ENCODE data around the gene OR52I1.

Gene OR52I1

GRCh38 chr11:4642043-4642442, 48.2 kb downstream of the OR52I1 start:
- no peak for TF ChIP-seq FOXP2 (optimal IDR thresholded peaks at IDR 0.05; ENCODE audit: borderline replicate concordance, extremely low read depth, extremely low read length, insufficient read depth)
- TF ChIP-seq, protein P1, sequence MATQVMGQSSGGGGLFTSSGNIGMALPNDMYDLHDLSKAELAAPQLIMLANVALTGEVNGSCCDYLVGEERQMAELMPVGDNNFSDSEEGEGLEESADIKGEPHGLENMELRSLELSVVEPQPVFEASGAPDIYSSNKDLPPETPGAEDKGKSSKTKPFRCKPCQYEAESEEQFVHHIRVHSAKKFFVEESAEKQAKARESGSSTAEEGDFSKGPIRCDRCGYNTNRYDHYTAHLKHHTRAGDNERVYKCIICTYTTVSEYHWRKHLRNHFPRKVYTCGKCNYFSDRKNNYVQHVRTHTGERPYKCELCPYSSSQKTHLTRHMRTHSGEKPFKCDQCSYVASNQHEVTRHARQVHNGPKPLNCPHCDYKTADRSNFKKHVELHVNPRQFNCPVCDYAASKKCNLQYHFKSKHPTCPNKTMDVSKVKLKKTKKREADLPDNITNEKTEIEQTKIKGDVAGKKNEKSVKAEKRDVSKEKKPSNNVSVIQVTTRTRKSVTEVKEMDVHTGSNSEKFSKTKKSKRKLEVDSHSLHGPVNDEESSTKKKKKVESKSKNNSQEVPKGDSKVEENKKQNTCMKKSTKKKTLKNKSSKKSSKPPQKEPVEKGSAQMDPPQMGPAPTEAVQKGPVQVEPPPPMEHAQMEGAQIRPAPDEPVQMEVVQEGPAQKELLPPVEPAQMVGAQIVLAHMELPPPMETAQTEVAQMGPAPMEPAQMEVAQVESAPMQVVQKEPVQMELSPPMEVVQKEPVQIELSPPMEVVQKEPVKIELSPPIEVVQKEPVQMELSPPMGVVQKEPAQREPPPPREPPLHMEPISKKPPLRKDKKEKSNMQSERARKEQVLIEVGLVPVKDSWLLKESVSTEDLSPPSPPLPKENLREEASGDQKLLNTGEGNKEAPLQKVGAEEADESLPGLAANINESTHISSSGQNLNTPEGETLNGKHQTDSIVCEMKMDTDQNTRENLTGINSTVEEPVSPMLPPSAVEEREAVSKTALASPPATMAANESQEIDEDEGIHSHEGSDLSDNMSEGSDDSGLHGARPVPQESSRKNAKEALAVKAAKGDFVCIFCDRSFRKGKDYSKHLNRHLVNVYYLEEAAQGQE (IDR thresholded peaks at IDR 0.05; ENCODE audit: insufficient read depth in 1 of 2, low read depth in 2 of 2, low read length in 2 of 2) = no peak

DNA sequence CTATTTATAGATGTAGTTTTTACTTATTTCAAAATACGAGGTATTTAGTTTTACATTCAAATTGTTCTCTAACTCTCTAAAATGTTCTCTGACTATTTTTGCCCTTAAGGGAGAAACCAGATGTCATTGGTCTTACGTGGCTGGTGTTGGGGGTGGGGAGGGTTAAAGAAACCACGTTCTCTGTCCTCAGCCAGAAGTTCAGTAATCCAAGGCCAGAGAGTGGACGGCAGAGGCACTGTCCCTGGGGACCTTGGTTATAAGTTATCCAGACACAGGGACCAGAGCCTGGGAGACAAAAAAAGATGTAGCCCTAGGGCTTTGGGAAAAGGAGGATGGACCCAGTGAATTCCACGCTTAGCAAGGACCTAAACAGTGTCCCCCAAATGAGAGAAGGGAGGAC, 49.2 kb downstream of the OR52I1 start:
- TF ChIP-seq SIN3A (IDR thresholded peaks at IDR 0.05; ENCODE audit: borderline replicate concordance, insufficient read depth, low read length) (no peak), POLR2AphosphoS5 (IDR thresholded peaks at IDR 0.05; ENCODE audit: low read depth, low read length) (no peak), FOXP2 (optimal IDR thresholded peaks at IDR 0.05; ENCODE audit: borderline replicate concordance, extremely low read depth, extremely low read length, insufficient read depth) (no peak), TAF1 (IDR thresholded peaks at IDR 0.05; ENCODE audit: borderline replicate concordance, insufficient read depth, low read length) (no peak)
- TF ChIP-seq, protein P1 (IDR thresholded peaks at IDR 0.05; ENCODE audit: insufficient read depth in 1 of 2, low read depth in 2 of 2, low read length in 2 of 2) = no peak

GRCh38 chr11:4643682-4644081, 49.8 kb downstream of the OR52I1 start, which contains the start of gene OR51E1:
OR51E1 (plus strand) TSS chr11:4643982; CDS start chr11:4652527, 8,545 bp downstream.
- TF ChIP-seq TAF1 (IDR thresholded peaks at IDR 0.05; ENCODE audit: borderline replicate concordance, insufficient read depth, low read length) (no peak), SIN3A (IDR thresholded peaks at IDR 0.05; ENCODE audit: borderline replicate concordance, insufficient read depth, low read length) (no peak), FOXP2 (optimal IDR thresholded peaks at IDR 0.05; ENCODE audit: borderline replicate concordance, extremely low read depth, extremely low read length, insufficient read depth) (no peak), POLR2AphosphoS5 (IDR thresholded peaks at IDR 0.05; ENCODE audit: low read depth, low read length) (no peak)
- TF ChIP-seq, protein P1 (IDR thresholded peaks at IDR 0.05; ENCODE audit: insufficient read depth in 1 of 2, low read depth in 2 of 2, low read length in 2 of 2) = no peak

DNA sequence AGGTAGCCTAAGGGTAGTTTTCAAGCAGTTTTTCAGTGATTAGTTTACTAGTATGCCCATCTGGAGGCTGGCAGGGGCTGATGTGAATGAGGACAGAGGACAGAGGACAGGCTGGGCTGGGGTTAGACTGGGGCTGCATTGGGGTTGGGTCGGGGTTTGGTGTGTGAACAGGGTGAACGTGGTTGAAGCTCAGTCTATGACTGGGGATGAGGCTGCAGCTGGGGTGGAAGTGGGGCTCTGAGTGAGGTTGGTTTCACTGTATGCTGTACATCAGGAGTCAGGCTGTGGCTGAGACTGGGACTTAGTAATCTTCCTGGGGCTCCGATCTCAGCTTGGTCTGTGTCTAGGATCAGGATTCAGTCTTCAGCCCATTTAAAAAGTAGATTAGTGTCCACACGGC, 50.4 kb downstream of the OR52I1 start:
- TF ChIP-seq, protein P1 (IDR thresholded peaks at IDR 0.05; ENCODE audit: insufficient read depth in 1 of 2, low read depth in 2 of 2, low read length in 2 of 2) = no peak
- TF ChIP-seq TAF1 (IDR thresholded peaks at IDR 0.05; ENCODE audit: borderline replicate concordance, insufficient read depth, low read length) (no peak), FOXP2 (optimal IDR thresholded peaks at IDR 0.05; ENCODE audit: borderline replicate concordance, extremely low read depth, extremely low read length, insufficient read depth) (no peak), SIN3A (IDR thresholded peaks at IDR 0.05; ENCODE audit: borderline replicate concordance, insufficient read depth, low read length) (no peak), POLR2AphosphoS5 (IDR thresholded peaks at IDR 0.05; ENCODE audit: low read depth, low read length) (no peak)
